Skeletal muscle cell (primary cell): ENCODE data around the gene ZNF888.
A peak's percentile ranks its signal among the peaks of the same experiment; 100 is the strongest.
"Not testable (repeated sequence)": the region's sequence is repeated elsewhere in the genome, so short reads cannot be mapped to it uniquely, and the experiment has no call there.

Experiments
- DNase-seq: peaks from one replicate; pipeline ENCODE4 v3.0.0-alpha.2; 2010; ENCODE audit warnings: low read depth
- H3K4me3 ChIP-seq: 2 replicates; pipeline ENCODE4 v1.5.1; 2011; ENCODE audit warnings: low read depth, mild to moderate bottlenecking, control low read depth, low read length, moderate library complexity

The ZNF888 gene

GRCh38 chr19:52922841-52923777 lies at the start of gene ZNF888:
Gene ZNF888 (minus strand): TSS chr19:52923428. CDS start chr19:52917873, 5,555 bp downstream.
- peak; percentile 32 for DNase-seq
- H3K4me3 ChIP-seq = peak within 1 kb of the TSS; percentile 77

GRCh38 chr19:52967772-52968171 lies 44.5 kb upstream of the ZNF888 start:
- no peak overlapping the region for H3K4me3 ChIP-seq
- DNase-seq = no peak

DNA sequence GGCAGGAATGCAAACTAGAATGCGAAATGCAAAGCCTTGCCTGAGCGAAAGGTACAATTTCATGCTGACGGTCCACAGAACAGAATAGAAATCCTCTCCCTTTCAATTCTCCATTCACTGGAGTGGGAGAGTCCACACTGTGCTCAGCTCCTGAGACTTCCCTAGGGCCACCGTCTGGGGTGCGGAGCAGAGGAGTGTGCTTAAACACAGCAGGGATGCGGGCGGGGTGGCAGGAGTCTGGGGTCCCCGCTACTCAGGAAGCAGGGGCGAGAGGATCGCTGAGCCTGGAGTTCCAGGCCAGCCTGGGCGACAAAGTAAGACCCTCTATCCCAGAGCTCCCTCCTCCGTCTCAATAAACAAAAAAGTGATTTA lies 40.0 kb upstream of the ZNF888 start:
- no peak for DNase-seq
- H3K4me3 ChIP-seq = peak overlapping the region; percentile 78

- DNase-seq = peak; percentile 78
- peak within 1 kb of the TSS; percentile 78 for H3K4me3 ChIP-seq
Measured at GRCh38 chr19:52962394-52963246, 39.4 kb upstream of the ZNF888 start, which contains the start of gene ZNF816. Gene ZNF816 (minus strand): TSS chr19:52962881. CDS start chr19:52956089, 6,792 bp downstream.

DNA sequence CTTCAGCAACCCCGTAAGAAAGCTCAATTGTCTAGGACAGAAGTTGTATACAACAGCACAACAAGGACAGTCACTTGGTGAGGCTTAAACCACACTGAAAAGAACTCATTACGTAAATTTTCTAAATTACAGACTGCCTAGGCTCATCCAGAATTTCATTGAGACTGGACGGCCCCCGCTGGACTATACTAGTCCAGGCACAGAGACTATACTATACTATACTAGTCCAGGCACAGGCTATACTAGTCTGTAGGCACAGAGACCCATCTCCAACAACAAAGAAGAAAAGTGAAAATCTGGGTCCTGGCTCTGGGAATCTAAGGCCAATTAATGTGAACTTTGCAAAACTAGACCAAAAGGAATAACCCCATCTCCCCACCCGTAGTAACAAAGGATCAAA lies 38.8 kb upstream of the ZNF888 start:
- no peak for DNase-seq

GRCh38 chr19:52959613-52960295 lies 36.5 kb upstream of the ZNF888 start:
- H3K4me3 ChIP-seq = no peak overlapping the region
- no peak for DNase-seq

More for the DNA sequence above, 38.8 kb upstream of the ZNF888 start:
- H3K4me3 ChIP-seq = peak overlapping the region; percentile 78

DNA sequence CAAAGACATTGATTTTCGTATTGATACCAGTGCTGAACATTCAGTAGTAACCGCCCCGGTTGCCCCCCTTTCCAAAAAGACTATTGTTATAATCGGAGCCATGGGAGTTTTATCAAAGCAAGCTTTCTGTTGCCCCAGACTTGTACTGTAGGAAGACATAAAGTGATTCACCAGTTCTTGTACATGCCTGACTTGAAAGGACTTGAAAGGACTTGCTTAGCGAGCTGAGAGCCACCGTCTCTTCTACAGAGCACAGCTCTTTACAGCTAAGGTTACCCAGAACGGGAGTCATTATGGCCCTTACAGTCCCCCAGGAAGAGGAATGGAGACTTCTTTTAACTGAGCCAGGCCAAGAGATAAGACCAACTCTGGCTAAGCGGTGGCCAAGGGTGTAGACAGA lies 34.4 kb upstream of the ZNF888 start:
- H3K4me3 ChIP-seq = no peak overlapping the region
- DNase-seq = no peak

- DNase-seq = no peak
- no peak overlapping the region for H3K4me3 ChIP-seq
Measured at GRCh38 chr19:52956917-52957316, 33.7 kb upstream of the ZNF888 start.

DNA sequence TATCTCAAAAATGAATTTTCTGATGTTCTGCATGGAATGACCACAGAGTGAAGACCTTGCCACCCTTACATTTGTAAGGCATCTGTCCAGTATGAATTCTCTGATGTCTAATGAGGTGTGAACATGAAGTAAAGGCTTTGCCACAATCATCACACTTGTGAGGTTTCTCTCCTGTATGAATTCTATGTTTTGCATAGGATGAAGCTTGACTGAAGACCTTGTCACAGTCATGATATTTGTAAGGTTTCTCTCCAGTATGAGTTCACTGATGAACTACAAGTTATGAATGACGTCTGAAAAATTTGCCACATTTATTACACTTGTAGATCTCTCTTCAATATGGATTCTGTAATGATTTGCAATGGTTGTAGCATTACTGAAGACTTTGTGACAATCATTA lies 26.2 kb upstream of the ZNF888 start:
- H3K4me3 ChIP-seq = no peak overlapping the region

DNA sequence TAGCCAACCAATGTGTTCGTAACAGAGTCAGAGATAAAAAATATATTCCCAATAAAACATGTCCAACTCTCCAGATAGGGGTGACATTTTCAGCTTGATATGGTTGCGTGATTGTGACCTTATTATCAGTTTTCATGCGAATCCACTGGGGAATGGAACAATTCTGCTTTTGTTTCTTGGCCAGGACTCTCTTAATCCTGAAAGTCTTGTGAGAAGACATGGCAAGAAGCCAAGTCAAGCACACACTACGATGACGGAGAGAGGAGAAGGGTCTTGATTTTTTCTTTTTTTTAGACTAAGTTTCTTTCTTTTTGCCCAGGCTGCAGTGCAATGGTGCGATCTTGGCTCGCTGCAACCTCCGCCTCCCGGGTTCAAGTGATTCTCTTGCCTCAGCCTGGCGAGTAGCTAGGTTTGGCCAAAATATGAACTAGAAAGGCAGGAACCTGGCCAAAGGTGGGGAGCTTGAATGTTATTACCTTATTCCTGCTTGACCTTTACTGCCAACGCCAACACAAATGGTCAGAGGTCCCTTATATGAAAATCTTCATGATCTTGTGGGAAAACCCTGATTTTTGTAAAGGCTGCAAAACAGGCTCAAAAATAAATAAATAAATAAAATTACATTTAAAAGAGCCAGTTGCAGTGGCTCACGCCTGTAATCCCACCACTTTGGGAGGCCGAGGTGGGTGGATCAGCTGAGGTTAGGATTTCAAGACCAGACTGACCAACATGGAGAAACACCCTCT lies 25.0 kb upstream of the ZNF888 start:
- no peak overlapping the region for H3K4me3 ChIP-seq

More for the DNA sequence above, 26.2 kb upstream of the ZNF888 start:
- DNase-seq = no peak

DNA sequence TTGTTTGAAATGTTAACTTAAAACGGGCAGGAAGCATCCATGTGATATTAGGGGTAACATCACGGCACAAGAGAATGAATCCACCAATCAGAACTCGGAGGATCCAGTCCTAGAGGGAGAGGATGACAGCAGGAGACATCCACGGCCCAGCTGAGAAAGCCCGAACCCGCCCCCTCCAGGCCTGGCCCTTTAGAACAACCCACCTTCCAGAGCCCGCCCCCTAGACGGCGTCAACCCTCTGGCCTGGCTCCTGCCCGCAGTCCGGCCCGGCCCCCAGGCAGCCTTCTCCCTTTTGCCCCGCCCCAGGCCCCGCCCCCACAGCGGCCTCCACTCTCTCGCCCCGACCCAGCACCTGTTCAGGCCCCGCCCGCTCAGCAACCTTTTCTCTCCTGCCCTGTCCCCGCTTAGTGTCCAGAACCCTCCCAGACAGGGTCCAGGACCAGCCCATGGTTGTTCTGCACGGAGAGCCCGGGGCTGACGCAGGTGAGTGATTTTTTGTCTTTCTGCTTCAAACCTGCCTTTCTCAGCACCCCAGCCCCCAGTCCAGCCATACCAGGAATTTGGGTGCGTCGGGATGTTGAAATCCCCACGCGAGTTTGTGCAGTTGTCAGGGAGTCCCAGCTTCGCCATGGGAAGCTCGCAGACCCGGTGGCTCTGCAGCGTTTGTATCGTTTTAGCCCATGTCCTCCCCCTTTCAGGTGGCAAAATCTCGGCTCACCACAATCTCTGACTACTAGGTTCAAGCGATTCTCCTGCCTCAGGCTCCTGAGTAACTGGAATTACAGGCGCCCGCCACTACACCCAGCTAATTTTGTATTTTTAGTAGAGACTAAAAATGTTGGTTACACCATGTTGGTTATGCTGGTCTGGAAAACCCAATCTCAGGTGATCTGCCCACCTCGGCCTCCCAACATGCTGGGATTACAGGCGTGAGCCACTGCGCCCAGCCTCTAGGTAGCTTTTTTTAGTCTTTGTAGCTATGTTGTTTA lies 23.4 kb upstream of the ZNF888 start:
- no peak for DNase-seq
- no peak overlapping the region for H3K4me3 ChIP-seq

More for the DNA sequence above, 25.0 kb upstream of the ZNF888 start:
- no peak for DNase-seq

DNA sequence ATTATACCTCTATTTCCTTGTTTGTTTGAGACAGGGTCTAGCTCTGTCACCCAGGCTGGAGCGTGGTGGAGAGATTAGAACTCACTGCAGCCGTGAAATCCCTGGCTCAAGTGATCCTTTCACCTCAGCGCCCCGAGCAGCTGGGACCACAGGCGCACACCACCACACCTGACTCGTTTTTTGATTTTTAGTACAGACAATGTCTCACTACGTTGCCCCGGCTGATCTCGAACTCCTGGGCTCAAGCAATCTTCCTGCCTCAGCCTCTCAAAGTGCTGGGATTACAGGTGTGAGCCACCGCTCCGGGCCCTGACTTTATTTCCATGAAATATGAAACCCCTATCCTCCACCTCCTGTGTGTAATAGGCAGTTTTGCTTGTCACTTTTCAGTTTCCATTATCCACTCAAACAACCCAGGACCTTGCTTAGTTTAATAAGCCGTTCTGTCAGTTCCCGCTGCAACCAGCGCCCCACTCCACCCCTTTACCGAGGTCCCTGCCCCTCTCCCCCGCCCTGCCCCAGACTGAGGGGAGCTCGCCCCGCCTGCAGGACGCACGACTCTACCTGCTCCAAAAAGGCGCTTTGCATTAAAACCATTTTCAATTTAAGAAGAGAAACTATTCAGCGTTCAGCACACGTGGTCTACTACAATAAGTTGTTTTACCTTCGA lies 22.6 kb upstream of the ZNF888 start:
- H3K4me3 ChIP-seq = no peak overlapping the region
- DNase-seq = no peak

DNA sequence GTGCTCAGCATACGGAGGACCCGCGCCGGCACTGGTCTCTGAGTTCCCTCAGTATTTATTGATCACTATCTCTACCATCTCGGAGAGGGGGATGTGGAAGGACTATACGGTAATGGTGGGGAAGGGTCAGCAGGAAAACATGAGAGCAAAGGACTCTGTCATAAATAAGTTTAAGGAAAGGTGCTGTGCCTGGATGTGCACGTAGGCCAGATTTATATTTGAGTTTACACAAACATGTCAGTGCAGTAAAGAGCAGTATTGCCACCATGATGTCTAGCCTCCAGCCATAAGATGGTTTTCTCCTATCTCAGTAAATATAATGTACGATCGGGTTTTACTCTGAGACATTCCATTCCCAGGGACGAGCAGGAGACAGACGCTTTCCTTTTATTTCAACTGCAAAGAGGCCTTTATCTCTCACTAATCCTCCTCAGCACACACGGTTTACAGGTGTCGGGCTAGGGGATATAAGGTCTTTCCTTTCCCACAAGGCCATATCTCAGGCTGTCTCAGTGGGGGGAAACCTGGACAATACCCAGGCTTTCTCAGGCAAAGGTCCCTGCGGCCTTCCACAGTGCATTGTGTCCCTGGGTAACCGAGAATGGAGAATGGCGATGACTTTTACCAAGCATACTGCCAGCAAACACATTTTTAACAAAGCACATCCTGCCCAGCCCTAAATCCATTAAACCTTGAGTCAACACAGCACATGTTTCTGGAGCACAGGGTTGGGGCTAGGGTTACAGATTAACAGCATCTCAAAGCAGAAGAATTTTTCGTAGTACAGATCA lies 21.7 kb upstream of the ZNF888 start:
- H3K4me3 ChIP-seq, DNase-seq: not testable (repeated sequence)

- H3K4me3 ChIP-seq = no peak overlapping the region
- no peak for DNase-seq
Measured at GRCh38 chr19:52943884-52944643, 20.8 kb upstream of the ZNF888 start.

DNA sequence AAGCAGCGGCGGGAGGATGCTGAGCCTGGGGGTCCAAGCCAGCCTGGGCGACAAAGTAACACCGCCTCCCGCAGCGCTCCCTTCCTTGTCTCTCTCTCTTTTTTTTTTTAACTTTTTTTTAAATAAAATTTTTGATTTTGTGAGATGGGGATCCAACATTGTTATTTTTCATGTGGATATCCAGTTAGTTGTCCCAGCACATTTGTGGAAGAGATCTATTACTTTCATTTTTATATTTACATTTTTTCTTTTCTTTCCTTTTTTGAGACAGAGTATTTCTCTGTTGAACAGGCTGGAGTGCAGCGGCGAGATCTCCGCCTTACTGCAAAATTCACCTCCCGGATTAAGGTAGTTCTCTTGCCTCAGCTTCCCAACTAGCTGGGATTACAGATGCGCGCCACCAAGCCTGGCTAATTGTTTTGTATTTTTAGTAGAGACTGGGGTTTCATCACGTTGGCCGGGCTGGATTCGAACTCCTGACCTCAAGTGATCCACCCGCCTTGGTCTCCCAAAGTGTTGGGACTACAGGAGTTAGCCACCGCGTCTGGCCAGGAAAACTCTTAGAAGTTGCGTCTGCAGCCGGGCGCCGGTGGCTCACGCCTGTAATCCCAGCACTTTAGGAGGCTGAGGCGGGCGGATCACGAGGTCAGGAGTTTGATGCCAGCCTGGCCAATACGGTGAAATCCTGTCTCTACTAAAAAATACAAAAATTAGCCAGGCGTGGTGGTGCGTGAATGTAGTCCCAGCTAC lies 20.1 kb upstream of the ZNF888 start:
- no peak for DNase-seq

More for the DNA sequence above, 20.1 kb upstream of the ZNF888 start:
- peak overlapping the region; percentile 85 for H3K4me3 ChIP-seq
